KBM-7 (cell line): ENCODE data around the gene SMARCB1.

Experiments
- DNase-seq: peaks from one replicate; pipeline ENCODE4 v3.0.0-alpha.2; 2015
- in situ Hi-C: fragments of 300-500 bp; cut with MboI; formaldehyde crosslinking; loops from 2 replicates; pipeline ENCODE4 v1.14.3; 2020; ENCODE audit warnings: low sequenced_read_pairs, low pct_unique_long_range_greater_than_20kb, mixed read lengths

Gene SMARCB1

DNA sequence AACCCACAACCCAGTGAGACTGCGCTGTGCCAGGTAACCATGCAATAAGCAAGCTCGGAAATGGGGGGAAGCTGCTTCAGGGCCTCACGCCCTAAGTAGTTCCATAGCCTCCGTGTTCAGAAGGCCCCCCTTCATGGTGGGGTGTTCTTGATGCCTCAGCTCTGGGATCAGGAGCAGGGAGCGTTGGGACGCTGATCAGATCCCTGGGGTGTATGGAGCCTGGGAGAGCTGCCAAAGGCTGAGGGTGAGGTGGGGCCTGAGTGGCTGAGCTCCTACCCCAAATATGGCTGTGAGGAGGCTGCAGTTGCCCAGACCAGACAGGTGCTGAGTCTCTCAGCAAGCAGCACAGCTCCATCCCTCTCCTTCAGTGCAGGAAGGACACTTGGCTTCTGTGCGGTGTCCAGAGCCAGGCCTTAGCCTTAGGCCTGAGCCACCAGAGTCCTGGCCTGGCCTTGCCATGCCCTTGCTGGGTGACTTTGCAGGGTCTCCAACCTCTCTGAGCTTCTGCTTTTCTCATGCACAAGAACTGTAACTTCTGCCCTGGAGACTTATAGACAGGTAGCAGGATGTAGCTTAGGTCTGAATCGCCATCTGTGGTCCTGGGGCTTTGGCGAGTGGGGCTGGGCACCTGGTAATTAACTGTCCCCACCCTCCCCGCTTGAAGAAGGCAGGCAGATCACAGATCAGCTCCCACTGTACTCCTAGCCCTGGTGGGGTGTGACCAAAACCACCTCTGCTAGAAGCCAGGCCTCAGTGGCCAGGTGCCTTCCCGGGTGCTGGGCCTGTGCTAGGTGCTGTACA is 8.8 kb upstream of the SMARCB1 start:
- in situ Hi-C loops = no loop called here
- no peak for DNase-seq

DNA sequence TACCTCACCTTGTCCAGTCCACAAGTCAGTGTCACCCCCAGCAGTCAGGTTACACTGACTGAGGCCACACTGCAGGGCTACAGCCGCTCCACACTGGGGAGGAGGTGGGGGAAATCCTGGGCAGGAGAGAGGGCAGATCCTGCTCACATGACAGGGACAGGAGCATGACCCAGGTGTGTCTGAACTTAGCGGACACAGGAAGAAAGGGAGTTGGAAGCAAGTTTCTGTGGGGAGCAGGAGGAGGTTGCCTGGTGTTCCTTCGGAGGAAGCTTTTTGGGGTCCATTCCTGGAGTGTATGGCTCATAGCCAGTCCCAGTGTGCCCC is 8.2 kb upstream of the SMARCB1 start:
- no peak for DNase-seq
- in situ Hi-C loops = no loop called here

DNA sequence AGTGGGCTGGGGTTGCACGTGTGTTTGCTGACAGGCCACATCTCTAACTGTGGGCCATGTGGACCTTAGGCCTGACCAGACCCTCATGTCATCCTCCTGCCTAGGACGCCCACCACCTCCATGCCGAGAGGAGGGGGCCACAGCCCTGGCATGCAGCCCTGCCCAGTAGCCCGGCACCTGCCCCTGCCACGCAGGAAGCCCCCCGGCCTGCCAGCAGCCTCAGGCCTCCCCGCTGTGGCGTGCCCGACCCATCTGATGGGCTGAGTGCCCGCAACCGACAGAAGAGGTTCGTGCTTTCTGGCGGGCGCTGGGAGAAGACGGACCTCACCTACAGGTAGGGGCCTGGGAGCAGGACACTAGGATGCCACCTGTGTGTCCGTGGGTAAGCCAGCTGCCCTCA is 7.7 kb upstream of the SMARCB1 start:
- in situ Hi-C loops = no loop called here
- DNase-seq = no peak

DNA sequence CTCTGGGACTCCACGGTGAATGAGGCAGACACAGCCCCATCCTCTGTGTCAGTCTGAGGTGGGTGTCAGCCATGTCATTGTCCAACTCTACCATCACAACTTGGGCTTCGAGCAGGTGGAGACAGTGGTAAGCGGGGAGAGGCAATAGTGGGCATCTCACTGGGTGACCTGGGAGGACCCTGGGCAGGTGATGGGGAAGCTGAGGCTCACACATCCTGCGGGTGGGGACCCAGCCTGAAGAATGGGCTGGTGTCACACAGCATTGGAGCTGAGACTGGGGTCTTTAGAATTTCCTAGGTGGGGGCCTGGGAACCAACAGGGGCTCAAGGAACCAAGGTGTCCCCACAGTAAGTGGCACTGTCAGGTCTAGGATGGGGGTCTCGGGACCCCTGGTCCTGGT is 7.0 kb upstream of the SMARCB1 start:
- in situ Hi-C loops = no loop called here
- no peak for DNase-seq

DNA sequence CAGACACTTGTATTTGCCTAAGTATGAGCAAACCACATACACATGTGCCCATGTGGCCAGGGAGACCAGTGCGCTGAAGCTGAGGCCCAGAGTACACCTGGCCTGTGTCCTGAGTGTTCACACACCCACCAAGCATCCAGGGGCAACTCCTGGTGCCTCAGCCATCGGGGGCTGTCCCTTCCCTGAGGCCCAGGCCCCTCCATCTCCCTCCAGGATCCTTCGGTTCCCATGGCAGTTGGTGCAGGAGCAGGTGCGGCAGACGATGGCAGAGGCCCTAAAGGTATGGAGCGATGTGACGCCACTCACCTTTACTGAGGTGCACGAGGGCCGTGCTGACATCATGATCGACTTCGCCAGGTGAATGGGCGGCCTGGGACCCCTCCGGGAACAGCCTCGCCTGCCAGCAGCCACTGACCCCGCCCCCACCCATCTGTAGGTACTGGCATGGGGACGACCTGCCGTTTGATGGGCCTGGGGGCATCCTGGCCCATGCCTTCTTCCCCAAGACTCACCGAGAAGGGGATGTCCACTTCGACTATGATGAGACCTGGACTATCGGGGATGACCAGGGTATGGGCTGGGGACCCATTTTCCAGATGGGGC is 6.5 kb upstream of the SMARCB1 start:
- DNase-seq = no peak
- in situ Hi-C loops = no loop called here

DNA sequence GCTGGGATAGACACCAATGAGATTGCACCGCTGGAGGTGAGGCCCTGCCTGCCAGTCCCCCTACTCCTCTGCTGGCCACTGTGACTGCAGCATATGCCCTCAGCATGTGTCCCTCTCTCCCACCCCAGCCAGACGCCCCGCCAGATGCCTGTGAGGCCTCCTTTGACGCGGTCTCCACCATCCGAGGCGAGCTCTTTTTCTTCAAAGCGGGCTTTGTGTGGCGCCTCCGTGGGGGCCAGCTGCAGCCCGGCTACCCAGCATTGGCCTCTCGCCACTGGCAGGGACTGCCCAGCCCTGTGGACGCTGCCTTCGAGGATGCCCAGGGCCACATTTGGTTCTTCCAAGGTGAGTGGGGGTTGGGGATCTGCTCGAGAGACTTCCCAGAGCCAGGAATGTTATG is 5.7 kb upstream of the SMARCB1 start:
- in situ Hi-C loops = no loop called here
- DNase-seq = no peak

DNA sequence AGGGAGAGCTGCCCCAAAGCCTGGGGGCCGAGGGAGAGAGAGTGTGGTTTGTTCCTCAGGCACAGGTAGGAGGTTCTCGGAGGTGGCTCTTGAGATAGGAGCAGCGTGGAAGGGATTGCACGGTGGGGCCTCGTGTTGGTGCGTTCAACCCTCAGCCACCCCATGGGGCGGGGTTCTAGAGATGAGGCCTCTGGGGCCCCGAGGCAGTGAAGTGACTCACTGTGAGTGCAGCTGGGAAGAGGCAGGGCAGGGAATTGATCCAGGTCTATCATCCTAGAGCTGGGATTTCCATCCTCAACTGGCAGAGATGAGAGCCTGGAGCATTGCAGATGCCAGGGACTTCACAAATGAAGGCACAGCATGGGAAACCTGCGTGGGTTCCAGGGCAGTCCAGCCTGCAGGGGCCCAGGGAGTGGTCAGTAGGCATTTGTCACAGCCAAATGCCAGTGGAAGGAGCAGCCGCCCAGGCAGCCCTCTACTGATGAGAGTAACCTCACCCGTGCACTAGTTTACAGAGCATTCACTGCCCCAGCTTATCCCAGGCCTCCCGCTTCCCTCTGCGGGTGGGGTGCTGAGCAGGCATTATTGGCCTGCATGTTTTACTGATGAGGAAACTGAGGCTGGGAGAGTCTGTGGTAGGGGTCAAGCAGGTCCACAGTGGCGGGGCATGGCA is 5.1 kb upstream of the SMARCB1 start:
- no peak for DNase-seq
- in situ Hi-C loops = no loop called here

DNA sequence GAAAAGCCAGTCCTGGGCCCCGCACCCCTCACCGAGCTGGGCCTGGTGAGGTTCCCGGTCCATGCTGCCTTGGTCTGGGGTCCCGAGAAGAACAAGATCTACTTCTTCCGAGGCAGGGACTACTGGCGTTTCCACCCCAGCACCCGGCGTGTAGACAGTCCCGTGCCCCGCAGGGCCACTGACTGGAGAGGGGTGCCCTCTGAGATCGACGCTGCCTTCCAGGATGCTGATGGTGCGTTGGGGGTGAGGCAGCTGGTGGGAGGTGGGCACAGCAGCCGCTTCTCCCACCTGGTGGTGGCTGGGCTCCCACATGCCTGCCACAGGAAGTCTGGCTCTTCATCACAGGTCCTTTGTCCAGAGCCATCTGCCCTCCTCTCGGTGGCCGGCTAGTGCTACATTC is 4.5 kb upstream of the SMARCB1 start:
- DNase-seq = no peak
- in situ Hi-C loops = no loop called here

DNA sequence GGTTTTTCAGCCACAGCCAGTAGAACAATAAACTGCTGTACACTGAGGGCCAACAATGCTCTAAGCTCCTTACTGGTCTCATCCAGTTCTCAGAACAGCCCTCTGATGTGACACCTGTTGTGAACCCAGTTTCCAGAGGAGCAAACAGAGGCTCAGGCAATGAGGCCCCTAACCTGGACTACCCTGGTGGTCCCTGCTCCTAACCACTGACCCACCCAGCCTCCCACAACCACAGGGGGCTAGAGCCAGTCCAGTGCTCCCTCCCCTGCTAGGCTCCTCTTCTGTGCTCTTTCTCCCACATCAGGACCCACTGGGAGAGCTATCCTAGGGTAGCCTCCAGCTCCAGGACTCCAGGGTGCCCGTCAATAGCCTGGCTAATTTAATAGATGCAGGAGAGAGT is 4.1 kb upstream of the SMARCB1 start:
- in situ Hi-C loops = no loop called here
- no peak for DNase-seq

DNA sequence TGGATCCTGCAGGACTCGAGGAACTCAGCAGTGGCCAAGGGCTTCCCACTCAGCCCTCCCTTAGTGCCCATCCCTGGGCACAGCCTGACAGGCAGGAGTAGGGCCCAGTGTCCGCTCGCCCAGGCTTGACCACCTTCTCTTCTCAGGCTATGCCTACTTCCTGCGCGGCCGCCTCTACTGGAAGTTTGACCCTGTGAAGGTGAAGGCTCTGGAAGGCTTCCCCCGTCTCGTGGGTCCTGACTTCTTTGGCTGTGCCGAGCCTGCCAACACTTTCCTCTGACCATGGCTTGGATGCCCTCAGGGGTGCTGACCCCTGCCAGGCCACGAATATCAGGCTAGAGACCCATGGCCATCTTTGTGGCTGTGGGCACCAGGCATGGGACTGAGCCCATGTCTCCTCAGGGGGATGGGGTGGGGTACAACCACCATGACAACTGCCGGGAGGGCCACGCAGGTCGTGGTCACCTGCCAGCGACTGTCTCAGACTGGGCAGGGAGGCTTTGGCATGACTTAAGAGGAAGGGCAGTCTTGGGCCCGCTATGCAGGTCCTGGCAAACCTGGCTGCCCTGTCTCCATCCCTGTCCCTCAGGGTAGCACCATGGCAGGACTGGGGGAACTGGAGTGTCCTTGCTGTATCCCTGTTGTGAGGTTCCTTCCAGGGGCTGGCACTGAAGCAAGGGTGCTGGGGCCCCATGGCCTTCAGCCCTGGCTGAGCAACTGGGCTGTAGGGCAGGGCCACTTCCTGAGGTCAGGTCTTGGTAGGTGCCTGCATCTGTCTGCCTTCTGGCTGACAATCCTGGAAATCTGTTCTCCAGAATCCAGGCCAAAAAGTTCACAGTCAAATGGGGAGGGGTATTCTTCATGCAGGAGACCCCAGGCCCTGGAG is 3.3 kb upstream of the SMARCB1 start:
- DNase-seq = no peak
- in situ Hi-C loops = no loop called here

DNA sequence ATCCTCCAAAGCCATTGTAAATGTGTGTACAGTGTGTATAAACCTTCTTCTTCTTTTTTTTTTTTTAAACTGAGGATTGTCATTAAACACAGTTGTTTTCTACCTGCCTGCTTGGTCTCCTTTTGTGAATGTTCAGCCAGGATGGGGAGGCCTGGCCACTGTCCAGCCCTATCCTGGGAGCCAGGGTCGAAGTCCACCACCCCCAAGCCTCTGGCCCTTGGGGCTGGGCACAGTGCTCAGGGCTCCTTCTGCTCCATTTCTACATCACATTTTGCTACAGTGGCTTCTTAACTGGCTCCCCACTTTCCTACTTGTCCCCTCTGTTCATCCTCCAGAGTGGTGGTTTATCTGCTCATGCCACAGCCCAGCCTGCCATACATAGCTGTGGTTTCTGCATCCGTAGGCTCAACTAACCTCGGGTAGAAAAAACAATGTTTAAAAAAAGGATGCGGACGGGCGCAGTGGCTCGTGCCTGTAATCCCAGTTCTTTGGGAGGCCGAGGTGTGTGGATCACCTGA is 2.5 kb upstream of the SMARCB1 start:
- in situ Hi-C loops = no loop called here
- DNase-seq = peak; percentile 54

DNA sequence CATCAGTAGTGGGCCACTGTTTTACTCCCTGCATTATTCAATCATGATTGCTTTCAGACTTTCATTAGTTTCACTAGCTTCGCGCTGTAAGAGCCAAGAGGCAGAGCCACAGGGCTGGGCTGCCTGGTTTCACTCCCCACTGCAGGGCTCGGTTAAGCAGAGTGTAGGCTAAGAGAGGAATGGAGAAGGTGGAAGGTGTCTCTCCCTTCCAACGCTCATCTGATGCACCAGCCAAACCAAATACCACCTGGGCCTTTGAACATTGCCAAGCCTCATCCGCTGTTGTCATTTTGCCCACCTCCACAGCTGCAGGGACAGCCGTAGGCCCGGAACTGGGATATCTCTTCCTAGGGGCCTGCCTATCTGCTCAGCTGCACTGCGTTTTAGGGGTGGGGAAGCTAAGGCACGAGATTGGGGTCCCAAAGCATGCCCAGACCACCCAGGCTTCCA is 480 bp upstream of the SMARCB1 start:
- DNase-seq = no peak
- in situ Hi-C loops = no loop called here

DNA sequence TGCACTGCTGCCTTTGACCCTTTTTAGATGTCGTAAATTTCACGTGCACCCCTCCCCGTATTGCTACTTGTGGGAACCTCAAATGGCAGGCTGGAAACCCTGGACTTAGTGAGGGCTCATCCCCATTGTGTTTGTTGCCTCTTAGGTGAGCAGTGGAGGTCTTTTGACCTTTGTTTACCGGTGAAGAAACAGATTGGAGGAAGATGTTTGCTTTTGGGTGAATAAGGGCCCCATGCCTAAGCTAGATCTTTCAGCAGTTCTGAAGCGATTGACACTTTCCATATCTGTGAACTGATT is 782 bp downstream of the SMARCB1 start:
- in situ Hi-C loops = no loop called here

DNA sequence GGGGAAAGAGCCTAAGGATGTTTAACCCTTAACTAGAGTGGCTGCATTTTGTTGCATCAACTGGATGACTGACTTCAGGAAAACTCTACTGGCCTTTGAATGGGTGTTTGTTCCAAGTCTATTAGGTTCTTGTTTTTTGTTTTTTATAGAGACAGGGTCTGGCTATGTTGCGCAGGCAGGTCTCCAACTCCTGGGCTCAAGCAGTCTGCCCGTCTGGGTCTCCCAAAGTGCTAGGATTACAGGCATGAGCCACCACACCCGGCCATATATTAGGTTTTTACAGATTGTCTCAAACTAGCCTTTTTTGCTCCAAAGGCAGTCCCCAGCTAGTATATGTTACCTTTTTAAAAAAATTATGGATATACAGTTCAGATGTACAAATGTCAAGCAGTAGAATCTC is 1.1 kb downstream of the SMARCB1 start:
- in situ Hi-C loops = no loop called here

More for the DNA sequence above, 782 bp downstream of the SMARCB1 start:
- no peak for DNase-seq

DNA sequence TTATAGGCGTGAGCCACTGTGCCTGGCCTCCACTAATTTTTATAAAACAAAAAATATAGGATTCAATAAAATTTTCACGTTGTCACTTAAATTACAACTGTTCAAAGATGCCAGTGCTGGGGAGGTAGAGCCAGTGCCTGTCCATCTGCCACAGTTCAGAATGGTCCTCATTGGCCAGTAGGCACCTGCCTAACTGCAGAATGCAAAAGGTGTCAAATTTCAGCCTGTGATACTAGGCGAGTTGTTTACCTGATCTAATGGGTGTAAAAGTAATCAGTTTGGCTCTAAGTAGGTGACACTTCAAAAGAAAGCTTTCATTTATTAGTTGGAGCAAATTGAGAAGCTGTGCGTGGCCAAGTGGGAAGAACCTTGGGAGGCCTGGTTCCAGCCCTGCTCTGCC is 2.4 kb downstream of the SMARCB1 start:
- in situ Hi-C loops = no loop called here
- DNase-seq = no peak

More for the DNA sequence above, 1.1 kb downstream of the SMARCB1 start:
- no peak for DNase-seq

DNA sequence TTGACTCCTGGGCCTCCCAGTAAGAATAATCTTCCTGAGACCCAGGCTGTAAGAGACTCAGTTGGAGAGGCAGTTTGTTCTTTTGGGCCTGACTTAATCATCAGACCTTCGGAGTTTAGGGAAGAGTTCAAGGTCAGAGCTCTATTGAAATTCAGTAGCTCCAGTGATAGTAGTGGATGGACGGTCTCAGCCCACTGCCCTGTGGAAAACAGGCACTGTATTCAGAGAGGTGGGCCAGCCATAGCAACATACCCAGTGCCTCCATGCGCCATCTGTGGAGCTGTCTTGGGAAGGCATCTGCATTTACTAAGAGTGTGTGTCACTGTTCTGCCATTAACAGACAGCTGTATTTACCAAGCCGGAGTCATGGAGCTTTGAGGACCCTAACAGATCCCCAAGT is 2.9 kb downstream of the SMARCB1 start:
- in situ Hi-C loops = no loop called here
- no peak for DNase-seq

DNA sequence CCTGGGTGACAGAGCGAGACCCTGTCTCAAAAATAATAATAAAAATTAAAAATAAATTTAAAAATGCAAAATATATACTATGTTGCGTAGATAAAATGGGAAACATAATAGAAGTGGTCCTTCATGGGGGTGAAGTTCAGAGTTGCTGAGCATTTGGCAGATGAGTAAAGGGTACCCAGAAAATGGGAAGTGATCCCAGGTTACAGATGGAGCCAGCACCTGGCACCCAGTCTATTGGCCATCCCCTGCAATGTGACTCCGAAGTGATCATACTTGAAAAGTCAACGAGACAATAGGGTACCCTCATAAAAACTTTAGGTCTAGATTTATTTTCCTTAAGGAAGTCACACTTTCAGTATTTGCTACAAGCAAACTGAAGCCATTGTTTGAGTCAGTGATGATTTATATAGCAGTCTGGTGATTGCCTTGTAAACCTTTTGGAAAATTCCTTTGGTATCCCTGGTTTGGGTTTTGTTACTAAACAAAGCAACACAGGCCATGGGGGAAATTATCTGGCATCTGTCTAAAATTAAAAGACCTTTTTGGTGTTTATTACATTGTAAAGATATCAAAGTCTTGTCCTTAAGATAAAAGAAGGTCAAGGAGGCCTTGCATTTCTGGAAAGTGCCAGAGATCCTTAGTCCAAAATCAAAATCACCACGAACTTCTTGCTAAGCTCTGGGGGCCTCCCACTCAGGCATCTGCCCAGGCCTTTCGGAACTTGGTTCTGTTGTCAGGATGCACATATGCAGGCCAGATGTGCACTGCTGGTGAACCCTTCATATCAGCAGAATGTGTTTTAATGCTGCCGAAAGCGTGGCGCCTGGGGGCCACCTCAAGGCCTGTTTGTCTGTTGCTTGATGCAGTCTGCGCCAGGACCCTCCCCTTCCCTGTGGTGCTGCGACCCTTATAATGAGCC is 4.3 kb downstream of the SMARCB1 start:
- in situ Hi-C loops = no loop called here

DNA sequence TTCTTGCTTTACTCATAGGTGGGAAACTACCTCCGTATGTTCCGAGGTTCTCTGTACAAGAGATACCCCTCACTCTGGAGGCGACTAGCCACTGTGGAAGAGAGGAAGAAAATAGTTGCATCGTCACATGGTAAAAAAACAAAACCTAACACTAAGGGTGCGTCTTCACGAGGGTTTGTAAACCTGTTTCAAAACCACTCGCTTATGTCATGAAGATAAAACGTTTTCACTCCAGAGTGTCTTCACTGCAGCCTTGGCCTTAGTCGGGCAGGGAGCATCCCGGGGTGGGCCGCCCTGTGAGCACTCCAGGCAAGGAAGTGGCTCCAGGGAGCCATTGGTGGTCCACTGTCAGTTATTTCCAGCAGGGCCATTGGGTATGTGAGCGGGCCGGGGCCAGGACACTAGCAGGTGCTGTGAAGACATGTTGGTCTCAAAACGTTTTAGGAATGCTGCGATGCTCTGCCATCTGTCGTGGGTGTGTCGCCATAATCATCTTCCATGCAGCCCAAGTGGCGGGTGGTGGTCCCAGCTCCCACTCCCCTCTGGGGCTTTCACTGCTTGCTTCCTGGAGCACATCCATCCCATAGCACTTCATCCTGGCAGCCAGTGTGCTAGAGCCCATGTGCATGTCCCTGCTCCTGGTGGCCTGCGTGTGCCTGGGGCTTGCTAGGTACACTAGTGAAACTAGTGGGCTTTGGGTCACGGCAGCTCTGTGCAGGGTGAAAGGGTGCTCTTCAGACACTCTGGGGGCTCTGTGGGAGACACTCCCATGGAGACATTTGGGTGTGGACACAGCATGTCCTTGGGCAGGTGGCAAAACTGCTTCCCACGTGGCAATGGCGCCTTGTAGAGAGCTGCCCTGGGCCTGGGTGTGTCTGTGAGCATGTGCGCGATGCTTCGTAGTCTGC is 5.2 kb downstream of the SMARCB1 start:
- in situ Hi-C loops = no loop called here
- no peak for DNase-seq

More for the DNA sequence above, 4.3 kb downstream of the SMARCB1 start:
- no peak for DNase-seq
